ENCODE results near the gene CYB561D1.
A peak's percentile ranks its signal among the peaks of the same experiment; 100 is the strongest.

CYB561D1 gene

DNA sequence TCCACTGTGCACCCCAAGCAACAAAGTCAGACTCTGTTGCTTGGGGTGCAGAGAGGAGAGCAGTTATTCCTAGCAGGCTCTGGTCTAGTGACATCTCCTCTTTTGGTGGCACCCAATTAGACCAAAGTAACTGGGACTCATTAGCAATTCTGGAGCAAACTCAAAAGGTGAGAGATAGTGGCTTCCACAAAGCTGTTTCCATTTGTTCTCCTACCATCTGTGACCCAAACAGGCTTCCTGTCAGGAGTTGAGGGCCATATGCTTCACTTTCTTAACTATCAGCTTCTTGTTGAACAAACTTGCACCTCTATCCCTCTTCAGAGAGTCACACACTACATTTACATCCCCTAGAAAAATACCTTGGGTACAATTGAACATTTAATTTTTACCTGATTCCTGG lies 11.7 kb upstream of the CYB561D1 start:
- no peak for DNase-seq

DNA sequence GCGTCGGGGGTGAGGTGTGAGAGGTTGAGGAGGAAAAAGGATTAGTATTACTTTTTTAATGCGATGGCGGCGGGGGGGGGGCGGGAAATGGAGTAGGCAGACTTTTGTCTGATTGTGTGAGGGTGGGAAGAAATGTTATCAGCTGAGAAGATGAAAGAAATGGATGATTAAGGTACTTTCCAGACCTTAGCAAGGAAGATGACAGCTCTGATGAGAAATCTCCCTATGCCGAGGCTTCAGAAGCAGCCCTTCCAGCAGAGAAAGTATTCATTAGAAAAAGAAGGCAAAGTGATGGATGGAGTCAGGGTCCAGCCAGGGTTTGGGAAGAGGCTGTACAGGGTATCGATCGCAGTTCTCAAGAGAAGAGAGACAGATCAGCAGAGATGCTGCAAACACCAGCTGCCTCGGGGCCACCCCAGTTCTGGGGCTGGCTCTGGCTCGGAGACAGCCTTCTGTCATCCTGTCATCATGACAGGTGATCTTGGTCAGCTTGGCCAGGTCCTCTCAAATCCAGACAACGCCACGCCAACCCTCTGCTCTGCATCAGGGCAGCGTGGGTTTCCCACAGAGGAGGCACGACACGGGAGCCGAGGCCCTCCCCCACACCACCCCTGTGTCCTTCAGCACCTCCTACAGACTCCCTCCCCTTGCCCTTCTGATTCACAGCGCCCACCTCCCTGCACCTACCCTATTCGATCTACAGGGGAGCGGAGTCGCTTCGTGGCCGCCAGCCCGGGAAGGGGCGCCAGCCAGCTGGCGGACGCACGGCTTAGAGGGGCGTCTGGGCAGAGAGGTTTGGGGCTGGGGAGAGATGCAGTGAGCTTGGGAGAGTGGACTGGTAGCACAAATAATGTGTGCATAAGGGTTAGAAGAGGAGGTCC lies 10.9 kb upstream of the CYB561D1 start:
- DNase-seq = no peak

DNA sequence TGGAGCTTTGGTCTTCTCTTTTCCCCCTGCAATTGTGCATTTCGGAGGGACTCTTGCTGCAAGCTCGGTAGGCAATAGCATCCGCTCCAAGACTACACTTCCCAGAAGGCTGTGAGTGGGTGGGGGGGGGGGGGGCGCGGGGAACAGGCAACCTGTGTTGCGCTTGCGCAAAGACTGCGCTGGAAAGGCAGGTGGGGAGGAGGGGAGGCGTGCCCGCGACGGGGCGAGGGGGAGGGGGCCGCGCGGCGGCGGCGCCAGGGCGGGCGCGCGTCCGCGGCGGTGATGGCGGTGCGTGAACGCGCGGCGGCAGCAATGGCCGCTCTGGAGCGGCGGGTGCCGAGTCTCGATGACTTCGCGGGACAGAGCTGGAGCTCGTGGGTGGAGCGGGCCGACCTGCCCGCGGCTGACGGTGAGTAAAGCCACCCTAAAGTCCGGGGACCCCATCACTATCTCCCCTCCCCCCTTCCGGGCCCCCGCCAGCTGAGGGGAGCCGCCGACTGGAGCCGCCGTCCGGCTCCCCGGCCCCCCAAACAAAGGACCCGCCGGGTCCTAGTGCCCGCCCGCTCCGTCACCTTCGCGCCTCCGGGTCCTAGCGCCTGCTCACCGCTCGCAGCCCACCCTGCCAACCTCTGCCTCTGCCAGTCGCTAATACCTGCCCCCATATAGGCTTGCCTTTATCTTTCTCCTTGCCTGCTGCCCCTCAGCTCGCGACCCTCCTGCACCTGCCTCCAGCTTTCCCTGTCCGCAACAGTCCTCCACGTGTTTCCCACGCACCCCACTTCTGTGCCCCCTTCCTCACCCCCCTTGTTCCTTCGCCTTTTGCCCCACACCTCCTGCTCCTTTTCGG lies 10.0 kb upstream of the CYB561D1 start, which contains the start of gene ATXN7L2:
Gene ATXN7L2 (plus strand): TSS at position 234 of the 847 bp plus-strand sequence. CDS start 49 bp downstream, at position 283.
- peak; percentile 90 for DNase-seq

DNA sequence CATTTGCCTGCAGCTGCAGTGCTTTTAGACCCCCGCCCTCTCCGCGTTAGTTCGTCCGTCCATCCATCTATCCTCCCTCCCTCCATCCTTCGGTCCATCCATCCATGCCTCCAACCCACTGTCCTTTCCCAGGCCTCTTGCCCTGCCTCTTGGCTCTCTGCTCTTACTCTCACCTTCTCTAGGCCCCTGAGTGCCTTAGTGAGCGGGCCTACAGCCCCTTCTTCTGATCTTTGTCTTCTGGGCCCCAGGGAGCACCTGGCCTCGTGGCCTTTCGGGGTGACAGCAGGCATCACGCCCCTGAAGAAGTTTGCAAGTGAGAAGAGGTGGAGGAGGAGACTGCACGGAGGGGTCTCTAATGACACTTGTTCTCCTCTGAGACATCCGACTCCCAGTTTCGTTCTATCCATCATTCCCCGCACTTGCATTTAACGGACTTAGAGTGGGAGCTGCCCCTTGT lies 9.3 kb upstream of the CYB561D1 start:
- DNase-seq = no peak

DNA sequence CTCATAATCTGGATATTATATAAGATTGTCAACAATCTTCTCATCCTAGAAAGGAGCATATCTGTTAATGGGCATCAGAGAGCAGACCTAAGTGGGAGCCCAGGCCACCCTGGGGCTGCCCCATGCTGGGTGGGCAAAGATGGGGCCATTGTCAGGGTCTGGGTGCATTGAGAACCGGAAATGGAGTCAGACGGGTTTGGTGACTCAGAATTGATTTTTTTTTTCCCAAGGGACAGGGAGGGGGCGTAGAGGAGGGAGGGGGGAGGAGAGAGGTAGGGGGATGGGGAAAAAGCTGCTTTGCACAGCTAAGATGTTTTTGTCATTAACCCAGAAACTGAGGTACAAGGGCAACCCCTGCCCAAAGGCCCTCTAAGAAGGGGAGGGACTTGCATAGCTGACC lies 8.9 kb upstream of the CYB561D1 start:
- DNase-seq = no peak

DNA sequence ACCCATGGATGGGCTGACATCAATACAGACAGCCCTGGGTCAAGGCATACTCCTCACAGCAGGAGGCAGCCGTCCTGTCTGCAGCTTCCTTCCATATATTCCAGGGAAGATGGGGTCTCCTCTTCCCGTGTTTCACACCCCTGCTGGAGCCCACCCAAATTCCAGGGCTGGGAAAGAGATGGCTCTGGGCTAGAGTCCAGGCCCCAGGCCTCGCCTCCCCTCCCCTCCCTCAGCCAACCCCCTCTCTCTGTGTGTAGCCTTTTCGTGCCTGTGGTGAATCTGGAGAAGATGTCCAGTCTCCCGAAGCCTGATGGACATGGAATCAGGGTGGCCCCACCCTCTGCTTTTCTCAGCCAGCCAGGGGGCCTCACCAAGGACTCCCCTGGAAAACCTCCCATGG lies 6.6 kb upstream of the CYB561D1 start:
- no peak for DNase-seq

DNA sequence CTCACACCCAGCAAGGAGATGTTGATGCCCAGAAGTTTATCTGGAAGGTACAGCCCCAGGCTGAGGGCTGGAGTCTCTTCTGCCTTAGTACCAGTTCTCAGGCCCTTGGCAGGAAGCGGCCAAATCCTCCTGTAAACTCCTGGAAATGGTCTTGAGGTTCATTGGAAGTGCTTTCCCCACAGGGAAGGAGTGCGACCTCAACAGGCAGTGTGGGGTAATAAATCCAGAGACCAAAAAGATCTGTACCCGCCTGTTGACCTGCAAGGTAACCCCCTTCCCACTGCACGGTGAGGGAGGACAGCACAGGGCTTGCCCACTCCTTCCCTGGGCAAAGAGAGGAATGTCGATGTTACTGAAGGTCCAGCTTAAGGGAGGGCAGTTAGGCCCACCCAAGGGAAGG lies 5.7 kb upstream of the CYB561D1 start:
- DNase-seq = no peak

DNA sequence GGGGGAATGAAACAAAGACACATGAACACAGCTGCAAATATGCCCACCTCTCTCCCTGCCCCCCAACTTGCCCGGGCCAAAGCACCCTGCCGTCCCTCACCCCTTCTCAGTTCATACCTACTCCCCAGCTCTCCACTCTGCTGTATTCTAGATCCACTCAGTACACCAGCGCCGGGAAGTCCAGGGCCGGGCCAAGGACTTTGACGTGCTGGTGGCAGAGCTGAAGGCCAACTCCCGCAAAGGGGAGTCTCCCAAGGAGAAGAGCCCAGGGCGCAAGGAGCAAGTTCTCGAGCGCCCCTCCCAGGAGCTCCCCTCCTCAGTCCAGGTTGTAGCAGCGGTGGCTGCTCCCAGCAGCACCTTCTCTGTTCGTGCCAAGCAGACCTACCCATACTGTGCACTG lies 5.2 kb upstream of the CYB561D1 start:
- DNase-seq = no peak

DNA sequence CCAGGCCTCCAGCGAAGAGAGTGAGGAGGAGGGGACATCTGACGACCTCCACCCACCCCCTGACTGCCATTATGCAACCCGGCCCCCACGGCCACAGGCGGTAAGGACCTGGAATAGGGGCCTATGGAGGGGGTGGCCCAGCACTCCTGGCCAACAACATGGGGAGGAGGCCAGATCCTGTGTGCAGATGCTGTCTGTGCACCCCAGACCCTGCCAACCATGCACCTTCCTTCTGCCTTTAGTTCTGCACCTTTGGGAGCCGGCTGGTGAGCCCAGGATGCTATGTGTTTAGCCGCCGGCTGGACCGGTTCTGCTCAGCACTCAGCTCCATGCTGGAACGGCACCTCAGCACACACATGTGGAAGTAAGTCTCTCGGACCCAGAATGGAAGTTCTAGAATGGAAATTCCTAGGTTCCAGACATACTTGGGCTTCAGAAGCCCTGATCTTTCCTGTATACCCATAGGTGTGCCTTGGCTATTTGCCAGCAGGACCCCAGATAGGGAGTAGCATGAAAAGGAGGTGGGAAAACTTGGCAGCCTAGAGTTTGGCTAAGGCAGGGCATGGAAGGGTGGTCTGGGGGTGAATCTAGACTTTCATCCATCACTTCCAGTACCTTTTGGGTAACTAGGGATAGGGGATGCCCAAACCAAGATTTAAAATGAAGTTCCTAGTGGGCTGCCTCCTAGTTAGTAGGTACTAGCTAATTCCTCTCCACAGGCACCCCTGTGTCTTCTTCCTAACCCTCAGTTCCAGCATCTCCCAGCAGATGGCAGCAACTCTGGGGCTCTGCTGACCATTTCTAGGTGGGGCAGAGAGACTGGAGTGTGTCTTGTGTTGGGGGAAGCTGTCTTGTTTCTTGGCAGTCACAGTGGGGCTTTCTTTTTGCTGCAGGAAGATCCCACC lies 3.6 kb upstream of the CYB561D1 start:
- peak; percentile 75 for DNase-seq

DNA sequence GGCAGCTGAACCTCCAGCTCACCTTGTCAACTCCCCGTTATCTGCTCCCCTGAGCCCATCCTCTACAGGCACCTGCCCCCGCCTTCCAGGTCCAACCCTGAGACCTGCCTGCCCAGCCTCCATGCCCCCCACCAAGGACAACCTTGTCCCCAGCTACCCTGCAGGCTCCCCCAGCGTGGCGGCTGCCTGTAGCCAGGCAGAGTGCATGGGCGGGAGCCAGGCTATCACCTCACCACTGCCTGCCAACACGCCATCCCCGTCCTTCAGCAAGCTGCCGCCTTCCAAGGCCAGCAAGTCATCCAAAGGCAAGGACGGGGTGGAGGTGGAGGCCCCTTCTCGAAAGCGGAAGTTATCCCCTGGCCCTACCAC lies 3.0 kb upstream of the CYB561D1 start:
- no peak for DNase-seq

DNA sequence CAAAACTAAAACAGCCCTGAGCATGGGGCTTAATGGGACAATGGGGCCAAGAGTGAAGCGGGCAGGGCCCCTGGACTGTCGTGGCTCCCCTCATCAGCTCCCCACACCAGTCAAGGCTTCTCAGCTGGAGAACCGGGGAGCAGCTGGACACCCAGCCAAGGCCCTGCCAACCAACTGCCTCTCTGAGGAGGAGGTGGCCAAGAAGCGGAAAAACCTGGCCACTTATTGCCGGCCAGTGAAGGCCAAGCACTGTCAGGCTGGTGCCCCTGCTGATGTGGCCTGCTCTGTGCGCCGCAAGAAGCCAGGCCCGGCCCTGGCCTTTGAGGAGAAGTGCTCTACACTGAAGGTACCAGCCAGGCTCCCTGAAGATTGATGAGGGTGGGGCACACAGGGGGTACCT lies 2.5 kb upstream of the CYB561D1 start:
- no peak for DNase-seq

DNA sequence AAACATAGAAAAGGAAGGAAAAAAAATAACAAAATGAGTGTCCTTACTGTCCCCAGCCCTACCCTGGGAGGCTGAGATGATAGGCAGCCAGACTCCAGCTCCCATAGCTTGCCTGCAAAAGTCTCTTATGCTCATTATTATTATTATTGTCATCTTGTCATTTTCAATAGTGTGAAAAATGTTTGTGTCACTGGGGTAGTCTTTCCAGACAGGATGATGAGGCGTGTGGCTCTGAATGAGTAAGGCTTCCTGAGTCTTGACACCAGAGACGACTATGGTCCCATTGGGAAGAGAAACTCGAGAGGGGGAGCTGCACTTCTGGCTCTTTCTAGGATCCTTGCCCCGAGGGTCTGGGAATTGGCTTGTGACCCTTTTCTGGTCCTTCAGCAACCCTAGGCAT lies 1.1 kb upstream of the CYB561D1 start:
- no peak for DNase-seq

DNA sequence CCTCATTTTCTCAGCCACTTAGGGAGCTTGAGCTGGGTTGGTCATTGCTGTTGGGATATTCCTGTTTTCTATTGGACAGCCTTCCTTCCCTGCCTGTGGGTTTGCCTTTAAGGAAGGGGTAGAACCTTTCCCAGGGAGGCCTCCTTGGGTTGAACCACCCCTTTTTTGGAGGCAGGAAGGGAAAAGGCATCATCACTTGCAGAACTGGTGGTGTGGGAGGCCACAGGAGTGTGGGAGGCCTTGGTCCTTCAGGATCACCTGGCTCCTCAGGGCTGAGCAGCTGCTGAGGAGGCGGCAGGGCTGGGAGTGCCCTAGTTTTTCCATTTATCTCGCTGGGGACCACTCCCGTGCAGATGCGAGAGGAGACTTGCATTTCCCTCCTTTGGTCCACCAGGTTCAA lies 667 bp upstream of the CYB561D1 start:
- DNase-seq = no peak

DNA sequence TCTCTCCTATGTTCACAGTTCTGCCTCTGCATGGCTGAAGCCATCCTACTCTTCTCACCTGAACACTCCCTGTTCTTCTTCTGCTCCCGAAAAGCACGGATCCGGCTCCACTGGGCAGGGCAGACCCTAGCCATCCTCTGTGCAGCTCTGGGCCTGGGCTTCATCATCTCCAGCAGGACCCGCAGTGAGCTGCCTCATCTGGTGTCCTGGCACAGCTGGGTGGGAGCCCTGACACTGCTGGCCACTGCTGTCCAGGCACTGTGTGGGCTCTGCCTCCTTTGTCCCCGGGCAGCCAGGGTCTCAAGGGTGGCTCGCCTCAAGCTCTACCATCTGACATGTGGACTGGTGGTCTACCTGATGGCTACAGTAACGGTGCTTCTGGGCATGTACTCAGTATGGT lies 1.8 kb downstream of the CYB561D1 start:
- DNase-seq = no peak

DNA sequence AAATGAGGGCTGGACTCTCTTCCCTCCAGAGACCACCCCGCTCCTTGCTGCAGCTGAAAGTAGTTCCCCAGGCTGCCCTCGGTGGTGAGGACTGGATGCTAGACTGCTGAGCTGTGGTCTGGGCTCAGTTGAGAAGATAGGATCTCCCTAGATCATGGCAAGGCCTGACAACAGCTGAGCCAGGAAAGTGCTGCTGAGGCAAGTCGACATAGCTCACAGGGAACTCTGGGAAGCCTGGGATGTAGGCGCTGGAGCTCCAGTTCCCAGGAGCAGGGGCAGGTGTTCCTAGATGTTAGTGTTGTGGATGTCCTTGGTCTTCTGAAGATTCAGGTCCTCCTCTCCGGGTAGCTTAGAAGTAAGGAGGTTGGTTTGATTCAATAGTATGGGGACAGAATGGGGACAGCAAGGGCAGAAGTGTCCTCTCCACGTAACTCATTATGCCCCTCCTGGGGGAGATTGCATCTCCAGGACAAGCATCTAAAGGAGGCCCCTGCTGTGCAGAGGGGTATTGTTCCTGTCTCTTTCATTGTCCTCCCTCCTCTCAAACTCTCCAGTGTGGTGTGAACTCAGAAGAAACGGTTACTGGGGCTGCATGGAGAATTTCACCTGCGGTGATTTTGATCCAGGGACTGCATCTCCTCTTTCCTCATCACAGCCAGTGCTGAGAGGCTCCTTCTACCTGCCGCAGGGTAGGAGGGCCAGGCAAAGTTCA lies 3.7 kb downstream of the CYB561D1 start:
- peak; percentile 39 for DNase-seq

DNA sequence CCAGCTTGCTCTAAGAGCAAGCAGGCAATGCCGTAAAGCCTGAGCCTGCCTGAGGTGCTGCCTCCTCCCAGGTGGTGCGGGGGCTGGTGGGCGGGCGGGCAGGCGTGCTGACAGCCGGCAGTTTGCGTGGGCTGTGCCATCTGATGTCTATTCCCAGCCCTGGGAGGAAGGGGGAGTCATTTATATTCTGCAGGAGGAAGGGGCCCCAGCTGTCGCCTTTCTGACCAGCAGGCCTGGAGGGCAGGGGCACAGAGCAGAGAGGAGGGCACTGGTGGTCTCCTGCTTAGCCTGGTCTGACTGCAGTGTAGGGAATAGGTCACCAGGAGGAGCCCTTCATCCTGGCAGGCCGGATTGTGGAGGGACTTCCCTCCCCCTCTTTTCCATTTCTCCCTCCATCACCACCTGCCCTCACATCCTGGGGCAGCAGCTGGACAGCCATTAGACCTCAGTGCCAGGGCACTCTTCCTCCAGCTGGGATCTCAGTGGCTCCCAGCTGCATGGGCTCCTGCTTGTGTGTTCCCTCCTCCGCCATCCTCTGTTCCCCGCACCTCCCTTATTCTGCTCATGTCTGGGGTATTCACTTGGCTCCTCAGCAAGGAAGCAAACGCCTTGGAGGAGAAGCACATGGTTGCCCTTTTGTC lies 4.4 kb downstream of the CYB561D1 start:
- no peak for DNase-seq

DNA sequence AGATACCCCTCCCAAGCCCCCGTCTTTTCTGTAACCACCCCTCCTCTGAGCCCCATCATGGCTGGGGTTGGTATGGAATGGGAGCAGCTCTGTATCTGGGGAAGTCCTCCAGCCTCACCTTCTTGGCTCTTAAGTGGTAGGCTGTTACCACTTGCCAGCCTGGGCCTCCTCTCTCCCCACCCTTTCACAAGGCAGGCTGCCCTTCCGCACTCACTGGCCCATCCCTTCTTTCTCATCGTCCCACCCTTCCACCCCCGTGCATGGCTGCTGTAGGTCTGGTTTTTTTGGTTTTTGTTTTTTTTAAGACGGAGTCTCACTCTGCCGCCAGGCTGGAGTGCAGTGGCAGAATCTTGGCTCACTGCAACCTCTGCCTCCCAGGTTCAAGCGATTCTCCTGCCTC lies 5.2 kb downstream of the CYB561D1 start:
- DNase-seq = no peak

DNA sequence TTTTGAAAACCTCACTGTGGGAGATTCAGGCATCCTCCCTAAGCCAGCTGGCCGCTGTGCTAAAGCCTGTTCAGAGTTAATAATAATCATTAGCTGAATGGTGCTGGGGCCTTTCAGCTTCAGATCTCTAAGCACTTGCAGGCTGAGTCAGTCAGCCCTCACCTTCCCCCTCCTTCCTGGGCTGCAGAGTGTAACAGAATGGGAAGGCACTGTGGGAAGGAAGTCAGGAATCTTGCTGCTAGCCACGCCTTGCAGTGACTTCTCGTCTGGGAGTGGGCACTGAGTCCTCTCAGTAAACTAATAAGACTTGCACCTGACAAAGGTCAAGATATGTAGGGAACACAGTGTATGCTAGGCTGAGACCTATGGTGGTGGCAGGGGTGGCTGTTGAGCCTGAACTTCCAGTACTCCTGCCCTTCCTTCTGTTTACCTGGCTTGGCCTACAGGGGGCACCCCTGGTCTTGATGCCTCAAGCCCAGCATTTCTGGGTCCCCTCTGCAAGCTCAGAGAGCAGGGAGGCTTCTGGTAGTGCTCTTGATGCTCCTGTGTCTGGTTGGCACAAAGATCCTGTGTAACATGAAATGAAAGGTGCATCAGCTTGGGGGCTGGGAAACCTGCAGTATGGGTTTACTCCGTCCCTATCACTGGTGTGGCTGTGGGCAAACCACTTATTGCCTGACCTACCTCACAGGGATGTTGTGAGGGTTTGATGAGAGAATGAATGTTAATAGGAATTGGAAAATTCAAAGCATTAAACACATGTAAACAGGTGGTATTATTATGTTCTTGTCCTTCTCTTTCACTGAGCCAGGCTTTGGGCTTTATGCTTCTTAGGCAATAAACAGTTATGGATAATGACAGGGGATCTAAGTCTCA lies 6.0 kb downstream of the CYB561D1 start:
- peak; percentile 87 for DNase-seq

DNA sequence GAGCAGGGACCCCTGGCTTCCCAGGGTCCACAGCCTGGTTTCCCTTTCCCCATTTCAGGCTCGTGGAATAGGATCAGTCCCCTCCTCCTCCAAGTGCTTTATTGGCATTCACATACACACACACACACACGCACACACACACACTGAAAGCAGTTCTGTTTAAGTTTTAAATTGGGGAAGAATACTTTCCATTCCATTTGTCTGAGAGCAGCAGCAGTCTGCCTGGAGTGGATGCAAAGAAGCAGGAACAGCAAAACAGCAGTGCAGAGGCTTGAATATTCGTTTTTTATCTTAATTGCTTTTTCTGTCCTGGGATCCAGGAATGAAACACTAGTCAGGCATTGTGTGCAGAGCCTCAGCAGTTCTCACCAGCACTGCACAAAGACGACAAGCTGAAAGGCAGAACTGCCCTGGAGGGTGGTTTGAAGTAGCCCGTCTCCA lies 7.1 kb downstream of the CYB561D1 start:
- DNase-seq = no peak

DNA sequence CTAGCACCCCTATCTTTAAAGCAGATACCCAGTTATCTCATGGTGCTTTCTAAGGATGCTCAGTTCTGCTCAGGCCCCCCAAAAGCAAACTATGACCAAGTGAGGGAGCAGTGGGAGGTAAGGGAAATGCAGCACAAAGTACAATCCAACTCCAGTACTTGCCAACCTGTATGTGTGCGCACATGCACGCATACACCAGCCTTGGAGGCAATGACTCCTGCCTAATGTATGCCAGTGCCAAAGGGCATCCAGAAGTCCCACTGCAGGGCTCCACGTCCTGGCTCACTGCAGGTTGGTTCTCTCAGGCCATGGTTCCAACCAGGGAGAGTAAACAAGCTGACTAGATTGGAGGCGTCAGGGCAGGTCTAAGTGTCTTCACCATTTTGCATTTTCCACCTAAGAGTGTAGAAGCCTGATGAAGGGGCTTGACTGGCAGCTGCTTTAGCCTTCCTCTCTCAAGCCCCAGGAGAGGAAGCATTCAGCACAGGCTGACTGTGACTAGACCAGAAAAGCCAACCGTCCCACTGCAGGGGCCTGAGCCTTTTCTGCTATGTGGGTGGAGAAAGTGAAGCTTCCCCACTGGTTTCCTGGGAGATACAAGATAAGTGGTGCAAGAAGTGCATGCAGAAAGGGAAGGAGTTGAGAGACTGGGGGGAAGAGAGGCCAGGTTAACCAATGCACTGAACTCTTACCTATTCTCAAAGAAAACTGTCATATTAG lies 7.9 kb downstream of the CYB561D1 start:
- DNase-seq = no peak
